ENCODE results near the gene SLC30A1. TPM values are rescaled to one million over a fixed set of nuclear protein-coding genes. Genes with fewer than 3 reads are reported as not detected.

Gene SLC30A1
- total RNA-seq, 1 experiment from 2014 or later: 6.7 TPM

- ChIA-PET CTCF (no interaction called here), POLR2A (ENCODE audit: unreplicated experiment) (no interaction called here)
- no peak for DNase-seq
- no peak for ATAC-seq
- H3K36me3 ChIP-seq (ENCODE audit: low read depth, low read length): no peaks in the 10 kb centered on the region
- H3K79me2 ChIP-seq (ENCODE audit: low read length): no peaks in the 10 kb centered on the region
- H3K4me1 ChIP-seq (ENCODE audit: insufficient read depth, low read length): peaks cover 6% of the 10 kb centered on the region; the same call in 1 of the 2 replicates
- H3K27ac ChIP-seq (ENCODE audit: low read length): no peak overlapping the region
- TF ChIP-seq CTCF (conservative IDR thresholded peaks at IDR 0.05; ENCODE audit: low read depth, low read length) (no peak), EZH2phosphoT487 (IDR thresholded peaks at IDR 0.05; ENCODE audit: borderline replicate concordance, low read length) (no peak), EZH2 (IDR thresholded peaks at IDR 0.05; ENCODE audit: low read length, unreplicated experiment) (no peak)
- H3K9ac ChIP-seq (ENCODE audit: low read length): no peak overlapping the region
- no peaks in the 10 kb centered on the region for H3K9me3 ChIP-seq (ENCODE audit: low read length)
- no peaks in the 10 kb centered on the region for H4K20me1 ChIP-seq (ENCODE audit: low read length)
- no peaks in the 10 kb centered on the region for H3F3A ChIP-seq (ENCODE audit: low read length, unreplicated experiment)
- H3K4me2 ChIP-seq (ENCODE audit: low read length): no peak overlapping the region
- no peak overlapping the region for H2AFZ ChIP-seq (ENCODE audit: low read length)
- no peaks in the 10 kb centered on the region for H3K27me3 ChIP-seq (ENCODE audit: low read length)
- BruUV-seq (replicated peaks): no TSS peak
- H3K4me3 ChIP-seq (ENCODE audit: low read length): no peak overlapping the region
- intact Hi-C loops (cut with micrococcal nuclease): no loop called here
- no peaks in the 10 kb centered on the region for H3K9me2 ChIP-seq (replicated peaks; ENCODE audit: low read length)
These were observed 50.0 kb downstream of the SLC30A1 start for GRCh38 chr1:211529011-211529410.

- Histone ChIP-seq H3K9ac (ENCODE audit: low read length) (no peak overlapping the region), H3K4me2 (ENCODE audit: low read length) (no peak overlapping the region), H2AFZ (ENCODE audit: low read length) (no peak overlapping the region), H3K9me2 (replicated peaks; ENCODE audit: low read length) (no peaks in the 10 kb centered on the region), H3K4me3 (ENCODE audit: low read length) (no peak overlapping the region), H3K79me2 (ENCODE audit: low read length) (no peaks in the 10 kb centered on the region), H3K27me3 (ENCODE audit: low read length) (no peaks in the 10 kb centered on the region), H3K27ac (ENCODE audit: low read length) (no peak overlapping the region), H4K20me1 (ENCODE audit: low read length) (no peaks in the 10 kb centered on the region), H3F3A (ENCODE audit: low read length, unreplicated experiment) (no peaks in the 10 kb centered on the region), H3K36me3 (ENCODE audit: low read depth, low read length) (no peaks in the 10 kb centered on the region), H3K4me1 (ENCODE audit: insufficient read depth, low read length) (peaks cover 6% of the 10 kb centered on the region; the same call in 1 of the 2 replicates), H3K9me3 (ENCODE audit: low read length) (no peaks in the 10 kb centered on the region)
- CTCF ChIA-PET: interaction anchor here (0.6 kb wide), 1 partner anchor 51 kb away, joined by 5 read pairs; the partner anchor contains the start of gene SLC30A1
- intact Hi-C loops (cut with micrococcal nuclease): no loop called here
- ATAC-seq (no peak), DNase-seq (no peak)
- POLR2A ChIA-PET (ENCODE audit: unreplicated experiment): no interaction called here
- BruUV-seq (replicated peaks): no TSS peak
- TF ChIP-seq EZH2phosphoT487 (IDR thresholded peaks at IDR 0.05; ENCODE audit: borderline replicate concordance, low read length) (no peak), CTCF (conservative IDR thresholded peaks at IDR 0.05; ENCODE audit: low read depth, low read length) (no peak), EZH2 (IDR thresholded peaks at IDR 0.05; ENCODE audit: low read length, unreplicated experiment) (no peak)
These were observed 51.1 kb downstream of the SLC30A1 start for GRCh38 chr1:211527888-211528287.

GRCh38 chr1:211527006-211527405 lies 52.0 kb downstream of the SLC30A1 start:
- BruUV-seq (replicated peaks): no TSS peak
- Histone ChIP-seq H3K9me3 (ENCODE audit: low read length) (no peaks in the 10 kb centered on the region), H3K27me3 (ENCODE audit: low read length) (no peaks in the 10 kb centered on the region), H3K4me3 (ENCODE audit: low read length) (no peak overlapping the region), H3K9ac (ENCODE audit: low read length) (no peak overlapping the region), H3K36me3 (ENCODE audit: low read depth, low read length) (no peaks in the 10 kb centered on the region), H3K9me2 (replicated peaks; ENCODE audit: low read length) (no peaks in the 10 kb centered on the region), H3K79me2 (ENCODE audit: low read length) (no peaks in the 10 kb centered on the region), H3F3A (ENCODE audit: low read length, unreplicated experiment) (no peaks in the 10 kb centered on the region), H2AFZ (ENCODE audit: low read length) (no peak overlapping the region), H3K4me2 (ENCODE audit: low read length) (no peak overlapping the region), H3K27ac (ENCODE audit: low read length) (no peak overlapping the region), H3K4me1 (ENCODE audit: insufficient read depth, low read length) (peaks cover 6% of the 10 kb centered on the region; the same call in 1 of the 2 replicates), H4K20me1 (ENCODE audit: low read length) (no peaks in the 10 kb centered on the region)
- ATAC-seq (no peak), DNase-seq (no peak)
- intact Hi-C loops (cut with micrococcal nuclease): no loop called here
- TF ChIP-seq EZH2phosphoT487 (IDR thresholded peaks at IDR 0.05; ENCODE audit: borderline replicate concordance, low read length) (no peak), CTCF (conservative IDR thresholded peaks at IDR 0.05; ENCODE audit: low read depth, low read length) (no peak)
- CTCF ChIA-PET: no interaction called here
- POLR2A ChIA-PET (ENCODE audit: unreplicated experiment): no interaction called here

Measured in PC-3 (cell line).